ENCODE results near the gene LIN7A. TPM values are rescaled to one million over a fixed set of nuclear protein-coding genes. Genes with fewer than 3 reads are reported as not detected.
"Not testable (repeated sequence)": the region's sequence is repeated elsewhere in the genome, so short reads cannot be mapped to it uniquely, and the experiment has no call there.

The LIN7A gene
- total RNA-seq, 1 donor from 2014 or later, result 31.7 TPM

DNA sequence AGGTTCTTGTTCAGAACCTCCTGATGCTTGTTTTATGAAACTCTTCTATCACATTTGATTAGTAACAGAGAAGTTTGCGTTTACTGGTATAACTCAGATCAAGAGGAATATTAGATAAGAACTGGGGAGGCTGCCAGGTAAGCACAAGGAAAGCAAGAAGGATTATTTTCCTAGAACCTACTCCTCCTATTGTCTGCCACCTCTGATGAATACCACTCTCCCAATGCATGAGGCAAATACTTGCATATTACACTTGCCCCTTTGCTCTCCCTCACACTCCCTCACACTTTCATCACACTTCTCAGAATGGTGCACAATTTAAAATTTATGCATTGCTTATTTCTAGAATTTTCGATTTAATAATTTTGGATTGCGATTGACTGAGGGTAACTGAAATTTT is 43.6 kb downstream of the LIN7A start:
- Histone ChIP-seq H3K4me2 (no peak overlapping the region), H3K27ac (no peak overlapping the region), H3K79me2 (ENCODE audit: low read depth) (no peaks in the 10 kb centered on the region), H3K9me3 (ENCODE audit: low read depth) (no peaks in the 10 kb centered on the region), H2AFZ (replicated peaks) (no peak overlapping the region), H3K9ac (no peak overlapping the region), H3F3A (ENCODE audit: low read depth) (no peaks in the 10 kb centered on the region), H4K20me1 (ENCODE audit: low read depth) (no peaks in the 10 kb centered on the region), H3K27me3 (no peaks in the 10 kb centered on the region), H3K4me1 (no peaks in the 10 kb centered on the region), H3K36me3 (no peaks in the 10 kb centered on the region), H3K4me3 (no peak overlapping the region)
- H3K27me3 Mint-ChIP-seq (ENCODE audit: insufficient read depth, low read depth), result peaks cover 2% of the 10 kb centered on the region
- TF ChIP-seq CTCF (IDR thresholded peaks at IDR 0.05), result no peak
- H3K4me1 Mint-ChIP-seq, result peaks cover 6% of the 10 kb centered on the region
- H3K4me3 Mint-ChIP-seq, result no peak overlapping the region
- DNase-seq (ENCODE audit: low spot score), result no peak
- H3K9me3 Mint-ChIP-seq, result peaks cover 4% of the 10 kb centered on the region
- no peak overlapping the region for H3K27ac Mint-ChIP-seq
- H3K36me3 Mint-ChIP-seq, result peaks cover 1% of the 10 kb centered on the region

GRCh38 chr12:80892597-80893445 is 44.9 kb downstream of the LIN7A start:
- Histone ChIP-seq H3K79me2 (ENCODE audit: low read depth) (no peaks in the 10 kb centered on the region), H3K9me3 (ENCODE audit: low read depth) (no peaks in the 10 kb centered on the region), H4K20me1 (ENCODE audit: low read depth) (no peaks in the 10 kb centered on the region), H3K9ac (no peak overlapping the region), H3F3A (ENCODE audit: low read depth) (no peaks in the 10 kb centered on the region), H3K27me3 (no peaks in the 10 kb centered on the region), H3K36me3 (no peaks in the 10 kb centered on the region), H2AFZ (replicated peaks) (no peak overlapping the region), H3K4me3 (no peak overlapping the region), H3K27ac (no peak overlapping the region), H3K4me1 (no peaks in the 10 kb centered on the region), H3K4me2 (no peak overlapping the region)
- peaks cover 6% of the 10 kb centered on the region for H3K4me1 Mint-ChIP-seq
- no peaks in the 10 kb centered on the region for H3K36me3 Mint-ChIP-seq
- no peaks in the 10 kb centered on the region for H3K9me3 Mint-ChIP-seq
- peaks cover 2% of the 10 kb centered on the region for H3K27me3 Mint-ChIP-seq (ENCODE audit: insufficient read depth, low read depth)
- no peak overlapping the region for H3K4me3 Mint-ChIP-seq
- no peak for DNase-seq (ENCODE audit: low spot score)
- H3K27ac Mint-ChIP-seq, result no peak overlapping the region
- TF ChIP-seq EZH2phosphoT487 (IDR thresholded peaks at IDR 0.05) (no peak), EZH2 (IDR thresholded peaks at IDR 0.05) (no peak)

GRCh38 chr12:80884651-80885050 is 53.1 kb downstream of the LIN7A start:
- Mint-ChIP-seq H3K4me3 (no peak overlapping the region), H3K27me3 (ENCODE audit: insufficient read depth, low read depth) (no peaks in the 10 kb centered on the region), H3K9me3 (no peaks in the 10 kb centered on the region), H3K36me3 (no peaks in the 10 kb centered on the region), H3K27ac (no peak overlapping the region), H3K4me1 (no peaks in the 10 kb centered on the region)
- Histone ChIP-seq H3K36me3 (no peaks in the 10 kb centered on the region), H2AFZ (replicated peaks) (no peak overlapping the region), H3F3A (ENCODE audit: low read depth) (no peaks in the 10 kb centered on the region), H3K27me3 (no peaks in the 10 kb centered on the region), H3K9me3 (ENCODE audit: low read depth) (no peaks in the 10 kb centered on the region), H3K4me3 (no peak overlapping the region), H4K20me1 (ENCODE audit: low read depth) (no peaks in the 10 kb centered on the region), H3K9ac (no peak overlapping the region), H3K4me1 (no peaks in the 10 kb centered on the region), H3K79me2 (ENCODE audit: low read depth) (no peaks in the 10 kb centered on the region), H3K4me2 (no peak overlapping the region), H3K27ac (no peak overlapping the region)
- TF ChIP-seq CTCF (IDR thresholded peaks at IDR 0.05) (no peak), EZH2phosphoT487 (IDR thresholded peaks at IDR 0.05) (no peak), EZH2 (IDR thresholded peaks at IDR 0.05) (no peak)
- DNase-seq (ENCODE audit: low spot score), result no peak

- H3K9me3 Mint-ChIP-seq, result no peaks in the 10 kb centered on the region
- no peaks in the 10 kb centered on the region for H3K36me3 Mint-ChIP-seq
- Histone ChIP-seq H2AFZ (replicated peaks) (no peak overlapping the region), H3K27me3 (no peaks in the 10 kb centered on the region), H3K36me3 (no peaks in the 10 kb centered on the region), H3K4me2 (no peak overlapping the region), H3K9me3 (ENCODE audit: low read depth) (no peaks in the 10 kb centered on the region), H3K9ac (no peak overlapping the region), H3F3A (ENCODE audit: low read depth) (no peaks in the 10 kb centered on the region), H3K4me3 (no peak overlapping the region), H3K27ac (no peak overlapping the region), H4K20me1 (ENCODE audit: low read depth) (no peaks in the 10 kb centered on the region), H3K4me1 (no peaks in the 10 kb centered on the region), H3K79me2 (ENCODE audit: low read depth) (no peaks in the 10 kb centered on the region)
- H3K27me3 Mint-ChIP-seq (ENCODE audit: insufficient read depth, low read depth), result no peaks in the 10 kb centered on the region
- no peak for DNase-seq (ENCODE audit: low spot score)
- no peaks in the 10 kb centered on the region for H3K4me1 Mint-ChIP-seq
- H3K4me3 Mint-ChIP-seq, result no peak overlapping the region
- TF ChIP-seq EZH2phosphoT487 (IDR thresholded peaks at IDR 0.05), result no peak
- no peak for TF ChIP-seq EZH2 (IDR thresholded peaks at IDR 0.05)
- no peak for TF ChIP-seq CTCF (IDR thresholded peaks at IDR 0.05)
- H3K27ac Mint-ChIP-seq, result no peak overlapping the region
These were observed 56.6 kb downstream of the LIN7A start for GRCh38 chr12:80881106-80881505.

DNA sequence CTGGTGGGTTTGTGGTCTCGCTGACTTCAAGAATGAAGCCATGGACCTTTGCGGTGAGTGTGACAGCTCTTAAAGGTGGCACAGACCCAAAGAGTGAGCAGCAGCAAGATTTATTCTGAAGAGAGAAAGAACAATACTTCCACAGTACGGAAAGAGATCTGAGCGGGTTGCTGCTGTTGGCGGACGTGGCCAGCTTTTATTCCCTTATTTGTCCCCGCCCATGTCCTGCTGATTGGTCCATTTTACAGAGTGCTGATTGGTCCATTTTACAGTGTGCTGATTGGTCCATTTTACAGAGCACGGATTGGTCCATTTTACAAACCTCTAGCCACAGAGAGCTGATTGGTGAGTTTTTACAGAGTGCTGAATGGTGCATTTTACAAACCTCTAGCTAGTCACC is 59.3 kb downstream of the LIN7A start:
- not testable (repeated sequence) for H3K4me3 Mint-ChIP-seq; H3K36me3 Mint-ChIP-seq; H3K9me3 ChIP-seq (ENCODE audit: low read depth); H3K4me2 ChIP-seq; H3K4me3 ChIP-seq; H3F3A ChIP-seq (ENCODE audit: low read depth); H3K27ac Mint-ChIP-seq; H3K9ac ChIP-seq; H3K4me1 Mint-ChIP-seq; DNase-seq (ENCODE audit: low spot score); H3K36me3 ChIP-seq; H2AFZ ChIP-seq (replicated peaks); H3K79me2 ChIP-seq (ENCODE audit: low read depth); H3K27ac ChIP-seq; H3K27me3 ChIP-seq; H3K4me1 ChIP-seq; H4K20me1 ChIP-seq (ENCODE audit: low read depth); H3K27me3 Mint-ChIP-seq (ENCODE audit: insufficient read depth, low read depth); H3K9me3 Mint-ChIP-seq
